ENCODE measurements around the gene SIK3.
A peak's percentile ranks its signal among the peaks of the same experiment; 100 is the strongest.
"Not testable (repeated sequence)": the region's sequence is repeated elsewhere in the genome, so short reads cannot be mapped to it uniquely, and the experiment has no call there.

Gene SIK3

GRCh38 chr11:117044287-117045035 lies 53.8 kb downstream of the SIK3 start:
- DNase-seq, result no peak

GRCh38 chr11:117042689-117043088 lies 55.5 kb downstream of the SIK3 start:
- no peak for DNase-seq

- no peak for DNase-seq
Measured at GRCh38 chr11:117039900-117040299, 58.3 kb downstream of the SIK3 start.

- no peak for DNase-seq
Measured at GRCh38 chr11:117039270-117039669, 59.0 kb downstream of the SIK3 start.

- no peak for DNase-seq
Measured at GRCh38 chr11:117037975-117038350, 60.3 kb downstream of the SIK3 start.

GRCh38 chr11:117037279-117037974 lies 60.8 kb downstream of the SIK3 start:
- no peak for DNase-seq

GRCh38 chr11:117034901-117035300 lies 63.3 kb downstream of the SIK3 start:
- no peak for DNase-seq

- no peak for DNase-seq
Measured at GRCh38 chr11:117026593-117027330, 71.5 kb downstream of the SIK3 start.

- not testable (repeated sequence) for DNase-seq
Measured at GRCh38 chr11:117023707-117024106, 74.5 kb downstream of the SIK3 start.

- DNase-seq, result no peak
Measured at GRCh38 chr11:117023178-117023577, 75.0 kb downstream of the SIK3 start.

- DNase-seq, result no peak
Measured at GRCh38 chr11:117022526-117022925, 75.7 kb downstream of the SIK3 start.

- no peak for DNase-seq
Measured at GRCh38 chr11:117020869-117021564, 77.2 kb downstream of the SIK3 start.

GRCh38 chr11:117020287-117020686 lies 77.9 kb downstream of the SIK3 start:
- no peak for DNase-seq

GRCh38 chr11:117019871-117020270 lies 78.4 kb downstream of the SIK3 start:
- no peak for DNase-seq

- DNase-seq, result no peak
Measured at GRCh38 chr11:117017456-117017855, 80.8 kb downstream of the SIK3 start.

GRCh38 chr11:117016747-117017146 lies 81.5 kb downstream of the SIK3 start:
- DNase-seq, result no peak

- DNase-seq, result no peak
Measured at GRCh38 chr11:117016246-117016645, 82.0 kb downstream of the SIK3 start.

- no peak for DNase-seq
Measured at GRCh38 chr11:117011541-117011898, 86.7 kb downstream of the SIK3 start.

GRCh38 chr11:117010808-117011540 lies 87.3 kb downstream of the SIK3 start:
- DNase-seq, result no peak

- DNase-seq, result no peak
Measured at GRCh38 chr11:117009905-117010605, 88.2 kb downstream of the SIK3 start.

GRCh38 chr11:117005758-117006157 lies 92.5 kb downstream of the SIK3 start:
- peak; percentile 18 to 33 for DNase-seq

All from Kasumi-1 (cell line).